NCI-H524 treated with DMSO at 0.1 percent for 48 hours (cell line): ENCODE results near the gene LPAR3.

Source experiments
- DNase-seq: peaks from one replicate; lab custom pipeline; 2025; lab: John Stamatoyannopoulos, UW

Gene LPAR3

DNA sequence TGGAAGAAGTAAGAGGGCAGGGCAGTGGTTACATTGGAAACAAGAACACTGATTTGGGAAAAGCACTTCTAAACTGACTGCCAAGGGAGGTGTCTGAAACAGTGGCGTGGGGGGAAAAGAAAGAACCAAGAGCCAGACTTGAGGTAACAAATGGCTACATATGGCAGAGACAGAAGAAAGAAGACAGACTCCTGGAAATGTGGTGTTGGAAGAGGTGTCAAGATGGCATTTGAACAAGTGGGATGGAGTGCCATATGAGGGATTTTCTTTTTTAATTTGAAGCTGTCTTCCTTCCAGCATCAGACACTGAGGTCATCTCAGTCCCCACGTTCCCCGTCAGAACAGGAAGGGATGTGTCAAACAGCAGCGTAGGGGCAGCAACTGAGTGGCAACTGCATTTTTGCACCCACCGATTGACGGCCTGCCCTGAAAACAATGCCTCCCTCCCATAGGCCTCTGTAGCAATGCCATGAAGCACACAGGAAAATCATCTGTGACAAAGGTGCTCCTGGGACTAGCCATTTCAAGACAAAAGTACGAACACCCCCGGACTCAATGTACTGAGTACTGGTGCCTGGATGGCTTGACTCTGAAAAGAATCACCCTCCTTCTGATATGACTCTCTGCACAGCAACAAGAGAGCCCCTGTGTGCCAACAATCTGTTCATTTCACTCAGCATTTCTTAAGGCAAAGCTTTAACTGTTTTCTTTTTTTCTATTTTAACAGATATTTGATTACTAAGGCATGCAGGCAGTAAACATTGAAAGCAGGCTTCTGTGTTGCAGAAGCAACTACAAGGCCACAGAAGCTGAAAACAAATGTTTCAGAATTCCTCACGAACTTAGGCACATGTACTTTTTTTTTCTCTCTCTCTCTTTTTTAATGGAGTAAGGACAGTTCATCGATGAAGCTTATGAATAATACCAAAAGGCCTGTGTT lies 37.0 kb downstream of the LPAR3 start:
- DNase-seq = no peak

DNA sequence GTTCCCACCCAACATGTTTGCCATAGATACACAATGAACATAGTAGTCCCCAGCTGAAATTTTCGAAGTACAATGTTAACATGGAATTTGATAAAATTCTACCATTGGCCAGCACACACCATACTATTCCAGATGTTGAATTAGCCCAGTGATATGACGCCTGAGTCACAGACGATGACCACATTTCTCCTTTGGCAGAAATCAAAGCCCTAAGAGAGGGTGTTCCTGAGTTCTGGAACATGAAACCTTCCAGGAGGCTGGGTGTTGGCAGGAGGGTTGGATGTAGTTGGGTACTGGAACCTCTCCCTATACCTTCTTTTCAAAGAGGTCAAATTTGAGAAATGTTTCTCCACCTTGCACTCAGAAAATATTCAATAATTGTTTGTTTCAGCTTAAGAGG lies 37.8 kb downstream of the LPAR3 start:
- no peak for DNase-seq

DNA sequence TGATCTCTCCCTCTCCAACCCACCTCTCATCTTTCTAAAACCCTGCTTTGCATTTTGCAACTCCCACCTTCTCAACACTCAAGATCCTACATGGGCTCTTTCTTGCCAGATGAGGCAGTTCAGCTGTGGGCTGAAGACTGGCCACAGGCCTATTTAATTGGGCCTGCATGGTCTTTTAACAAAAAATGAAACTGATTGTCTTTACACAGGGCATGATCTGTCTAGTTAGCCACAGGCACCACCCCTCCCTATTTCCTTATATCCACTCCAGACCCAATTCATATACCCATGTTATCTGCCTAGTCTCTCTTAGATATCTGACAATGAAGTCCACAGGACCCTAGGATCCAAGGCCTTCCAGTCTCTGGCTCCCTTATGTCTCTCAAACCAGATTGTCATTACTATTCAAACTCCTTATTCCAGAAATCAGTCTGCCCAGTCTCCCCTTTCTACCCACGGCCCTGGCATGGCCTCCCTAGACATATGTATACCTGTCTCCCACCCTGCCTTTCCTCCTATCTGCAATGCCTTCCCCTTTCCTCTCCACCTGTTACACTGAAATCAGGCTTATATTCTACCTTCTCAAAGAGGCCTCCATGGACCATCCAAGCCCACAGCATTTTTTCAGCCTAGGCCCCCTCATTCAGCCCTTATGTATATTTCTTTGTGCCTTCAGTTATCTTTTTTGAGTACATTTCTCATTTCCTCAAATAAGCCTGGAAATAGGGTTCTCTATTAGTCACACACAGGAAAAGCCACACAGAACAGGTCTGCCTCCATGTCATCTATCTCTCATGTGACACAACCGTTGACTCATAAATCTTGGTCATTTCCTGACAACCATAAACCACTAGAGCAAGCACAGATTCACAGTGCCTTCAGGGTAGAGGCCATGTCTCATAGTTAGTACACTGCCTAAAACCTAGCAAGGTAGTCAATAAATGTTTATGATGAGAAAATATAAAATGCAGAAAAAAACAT lies 39.0 kb downstream of the LPAR3 start:
- DNase-seq = no peak

DNA sequence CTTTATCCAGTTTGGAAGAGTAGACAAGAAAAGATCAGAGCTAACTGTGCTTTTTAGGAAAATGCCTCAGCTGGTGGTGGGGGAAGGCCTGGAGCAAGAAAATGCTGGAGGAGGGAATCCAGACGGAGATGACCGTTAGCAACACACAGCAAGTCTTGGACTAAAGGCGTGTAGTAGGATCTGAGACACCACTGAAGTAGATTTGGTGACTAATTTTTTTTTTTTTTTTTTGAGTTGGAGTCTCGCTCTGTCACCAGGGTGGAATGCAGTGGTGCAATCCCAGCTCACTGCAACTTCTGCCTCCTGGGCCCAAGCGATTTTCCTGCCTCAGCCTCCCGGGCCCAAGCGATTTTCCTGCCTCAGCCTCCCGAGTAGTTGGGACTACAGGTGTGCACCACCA lies 41.2 kb downstream of the LPAR3 start:
- no peak for DNase-seq

DNA sequence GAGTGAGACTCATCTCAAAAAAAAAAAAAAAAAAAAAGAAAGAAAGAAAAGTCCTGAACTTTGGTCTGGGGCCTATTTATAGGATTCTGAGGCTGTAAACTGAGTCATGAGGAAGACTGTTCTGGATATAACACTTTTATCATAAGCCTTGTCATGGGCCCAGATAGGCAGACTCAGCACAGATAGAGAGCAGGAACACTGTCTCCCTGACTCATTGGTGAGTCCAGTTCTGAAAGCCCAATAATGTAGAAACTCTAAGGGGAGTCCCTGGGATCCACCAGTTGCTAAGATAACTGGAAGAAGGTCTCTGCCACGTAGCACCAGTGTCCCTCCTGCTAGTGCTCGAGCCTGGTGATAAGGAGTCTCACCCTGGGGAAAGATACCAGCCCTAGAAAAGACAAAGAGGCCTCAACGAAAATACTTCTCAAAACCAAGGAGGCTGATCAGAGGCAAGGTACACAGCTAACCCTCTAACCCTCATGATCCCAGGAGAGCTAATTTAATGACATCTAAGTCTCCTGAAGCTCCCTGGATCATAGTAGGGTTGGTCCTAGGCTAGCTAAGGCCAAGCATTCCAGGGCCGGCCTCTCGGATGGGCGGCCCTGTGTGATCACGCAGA lies 43.5 kb downstream of the LPAR3 start:
- DNase-seq = no peak

DNA sequence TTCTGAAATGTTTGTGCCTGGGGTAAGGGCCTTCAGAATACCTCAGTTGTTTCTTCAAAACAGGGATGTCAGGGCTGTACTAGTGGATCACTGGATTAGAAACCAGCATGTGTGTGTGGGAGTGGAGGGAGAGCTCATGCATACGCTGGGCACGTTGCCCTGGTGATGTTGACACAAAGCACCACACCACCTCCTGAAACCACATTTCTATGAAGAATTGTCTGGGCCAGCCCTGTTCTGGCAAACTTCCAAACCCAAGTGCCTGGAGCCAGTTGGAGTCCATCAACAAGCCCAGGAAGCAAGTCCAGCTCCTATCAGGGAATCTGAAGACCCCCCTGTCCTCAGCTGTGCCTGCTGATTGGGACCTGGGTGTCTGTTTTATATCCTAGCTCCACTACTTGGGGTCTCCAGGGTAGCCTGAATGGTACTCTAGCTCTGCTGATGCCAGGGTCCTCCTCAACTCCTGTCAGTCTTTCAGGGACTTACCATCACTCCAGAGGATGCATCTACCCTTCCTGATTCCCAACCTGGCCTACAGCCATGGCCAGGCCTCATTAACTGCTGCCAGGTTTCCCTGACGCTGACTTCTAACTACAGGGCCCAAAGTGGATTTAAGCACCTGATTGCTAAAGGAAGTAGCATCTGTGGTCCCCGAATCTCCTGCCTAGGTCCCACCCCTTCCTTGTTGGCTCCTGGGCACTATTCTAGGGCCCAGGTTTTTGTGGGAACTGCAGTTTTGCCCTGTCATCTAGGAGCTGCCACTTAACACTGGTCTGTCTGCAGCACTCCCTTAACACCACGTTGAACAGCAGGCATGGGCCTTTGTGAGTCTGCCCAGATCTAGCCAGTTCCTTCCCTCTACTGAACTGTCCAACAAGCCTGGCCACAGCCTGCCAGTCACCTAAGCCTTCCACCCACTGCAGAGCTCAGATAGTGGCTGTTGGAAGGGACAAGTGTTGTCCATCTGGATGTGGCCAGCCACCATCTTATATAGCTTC lies 45.5 kb downstream of the LPAR3 start:
- no peak for DNase-seq

DNA sequence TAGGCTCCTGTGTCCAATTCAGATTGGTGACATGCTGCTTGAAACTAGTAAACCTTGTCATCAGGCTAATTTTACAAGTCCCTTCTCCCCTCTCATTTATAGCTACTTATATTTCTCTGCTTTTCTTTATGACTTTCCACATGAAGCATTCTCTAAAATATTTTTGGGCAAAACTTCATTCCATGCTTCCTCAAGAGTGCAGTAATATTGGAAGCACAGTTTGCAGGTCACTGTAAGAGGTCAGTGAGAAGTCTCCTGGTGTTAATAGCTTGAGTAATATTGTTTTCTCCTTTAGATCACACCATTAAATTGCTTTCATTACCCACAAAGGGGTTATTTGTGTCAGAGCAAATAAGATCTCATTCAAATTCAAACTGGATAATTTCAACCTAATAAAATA lies 46.6 kb downstream of the LPAR3 start:
- no peak for DNase-seq

DNA sequence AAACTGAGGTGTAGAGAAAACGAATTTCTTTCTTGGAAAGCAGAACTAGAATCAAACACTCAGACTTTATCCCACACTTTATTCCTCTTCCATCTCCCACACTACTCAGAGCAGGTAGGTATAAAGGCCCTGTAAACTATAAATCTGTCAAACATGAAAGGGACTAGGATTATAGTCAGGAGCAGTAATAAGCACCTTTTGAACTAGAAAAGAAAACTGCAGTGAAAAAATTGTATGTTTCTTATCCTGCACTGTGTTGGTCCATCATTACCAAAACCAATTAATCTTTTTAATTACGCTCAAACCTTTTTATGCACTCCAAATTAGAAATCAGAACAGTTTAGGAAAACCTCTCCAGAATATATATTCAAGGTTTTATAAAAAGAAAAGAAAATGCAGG lies 47.6 kb downstream of the LPAR3 start:
- no peak for DNase-seq

DNA sequence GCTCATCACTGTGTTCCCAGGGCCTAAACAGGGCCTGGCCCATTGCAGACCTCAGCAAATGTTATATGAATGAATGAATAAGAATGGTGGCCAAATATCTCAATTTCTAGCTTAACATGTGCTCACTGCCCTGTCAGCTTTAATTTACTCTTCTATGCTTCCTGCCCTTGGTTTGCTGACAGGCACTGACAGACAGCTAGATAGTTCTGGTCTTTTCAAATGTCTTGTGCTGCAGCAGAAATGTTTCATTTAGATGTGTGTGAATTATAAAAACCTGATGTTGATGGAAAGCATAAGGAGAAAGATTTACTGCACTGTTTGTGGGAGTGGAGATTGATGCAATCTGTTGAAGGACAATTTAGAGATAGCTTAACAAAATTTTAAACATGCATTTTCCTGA lies 48.9 kb downstream of the LPAR3 start:
- no peak for DNase-seq

DNA sequence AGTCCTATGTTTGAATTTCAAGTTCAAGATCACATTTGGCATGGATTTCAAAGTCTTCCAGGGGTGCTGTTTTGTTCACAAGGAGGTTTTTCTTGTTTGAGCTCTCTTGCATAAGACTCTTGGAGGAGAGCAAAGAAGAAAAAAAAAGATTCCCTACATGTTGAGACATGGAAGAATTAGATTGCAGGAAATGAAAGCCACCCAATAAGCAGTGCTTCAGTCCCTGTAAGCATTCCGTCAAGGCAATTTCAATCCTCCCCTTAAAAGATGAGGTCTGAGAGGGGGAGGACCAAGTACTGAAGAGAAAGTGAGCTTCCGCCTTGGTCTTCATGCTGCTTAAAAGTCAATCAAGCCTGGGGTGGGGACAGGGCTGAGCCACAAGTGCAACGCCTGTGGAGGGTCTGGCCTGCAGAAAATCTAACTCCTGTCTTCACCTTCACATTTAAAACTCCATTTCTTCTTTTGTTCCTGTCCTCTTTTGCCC lies 50.2 kb downstream of the LPAR3 start:
- DNase-seq = no peak

DNA sequence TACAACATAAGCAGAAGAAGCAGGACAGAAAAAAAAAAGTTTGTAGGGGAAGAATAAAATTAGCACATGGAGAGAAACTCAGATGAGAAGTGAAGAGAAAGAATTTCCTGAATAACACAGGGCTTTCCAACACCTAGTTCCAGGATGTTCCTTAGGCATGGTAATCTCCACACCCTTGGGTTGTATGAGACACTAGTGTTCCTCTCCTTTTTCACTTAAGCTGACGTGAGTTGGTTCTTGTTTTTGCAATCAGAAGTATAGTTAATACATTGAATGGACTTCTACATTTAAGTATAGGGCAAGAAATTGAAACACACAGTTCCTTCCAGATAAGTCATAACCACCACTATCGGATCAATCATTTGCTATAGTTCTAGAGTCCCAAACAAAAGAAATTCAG lies 51.0 kb downstream of the LPAR3 start:
- DNase-seq = no peak

DNA sequence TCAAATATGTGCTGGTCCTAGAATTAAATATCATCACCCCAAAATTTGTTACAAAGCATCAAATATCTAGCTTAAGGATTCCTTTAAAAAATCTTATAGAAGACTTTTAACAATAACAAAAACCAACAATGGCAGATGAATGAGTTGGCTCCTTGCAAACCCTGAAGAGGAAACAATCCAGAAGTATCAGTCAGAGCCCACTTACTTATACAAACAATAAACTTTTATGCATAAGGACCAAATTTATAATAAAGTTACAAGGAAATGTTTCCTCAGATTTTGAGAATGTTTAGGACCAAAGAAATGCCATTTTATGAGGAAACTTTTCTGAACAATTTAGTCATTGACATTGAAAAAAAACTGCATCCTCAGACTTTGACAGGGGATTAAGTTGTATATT lies 52.7 kb downstream of the LPAR3 start:
- DNase-seq = no peak

DNA sequence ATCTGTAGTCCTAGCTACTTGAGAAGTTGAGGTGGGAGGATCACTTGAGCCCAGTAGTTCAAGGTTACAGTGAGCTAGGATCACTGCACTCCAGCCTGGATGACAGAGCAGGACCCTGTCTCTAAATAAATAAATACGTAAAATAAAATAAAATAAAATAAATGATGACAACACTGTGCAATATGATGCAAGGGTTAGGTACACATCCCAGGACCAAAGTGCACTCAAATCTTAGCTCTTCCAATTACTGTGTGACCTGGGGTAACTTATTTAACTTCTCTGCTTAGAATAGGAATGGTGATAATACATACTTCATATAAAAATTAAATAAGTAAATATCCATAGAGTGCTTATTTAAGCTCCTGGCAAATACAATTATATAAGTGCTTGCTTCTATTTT lies 53.5 kb downstream of the LPAR3 start:
- no peak for DNase-seq

DNA sequence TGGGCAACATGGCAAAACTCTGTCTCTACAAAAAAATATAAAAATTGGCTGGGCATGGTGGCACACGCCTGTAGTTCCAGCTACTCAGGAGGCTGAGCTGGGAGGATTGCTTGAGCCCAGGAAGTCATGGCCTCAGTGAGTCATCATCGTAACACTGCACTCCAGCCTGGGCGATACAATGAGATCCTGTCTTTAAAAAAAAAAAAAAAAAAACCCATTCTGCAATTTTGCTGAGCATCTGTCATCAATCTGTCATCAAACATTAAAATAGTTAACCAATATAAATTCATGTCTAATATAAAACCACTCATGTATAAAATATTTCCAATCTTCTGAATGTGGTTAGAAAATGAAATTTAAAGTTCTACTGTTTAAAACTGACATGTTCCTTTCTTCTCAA lies 56.9 kb downstream of the LPAR3 start:
- DNase-seq = no peak

DNA sequence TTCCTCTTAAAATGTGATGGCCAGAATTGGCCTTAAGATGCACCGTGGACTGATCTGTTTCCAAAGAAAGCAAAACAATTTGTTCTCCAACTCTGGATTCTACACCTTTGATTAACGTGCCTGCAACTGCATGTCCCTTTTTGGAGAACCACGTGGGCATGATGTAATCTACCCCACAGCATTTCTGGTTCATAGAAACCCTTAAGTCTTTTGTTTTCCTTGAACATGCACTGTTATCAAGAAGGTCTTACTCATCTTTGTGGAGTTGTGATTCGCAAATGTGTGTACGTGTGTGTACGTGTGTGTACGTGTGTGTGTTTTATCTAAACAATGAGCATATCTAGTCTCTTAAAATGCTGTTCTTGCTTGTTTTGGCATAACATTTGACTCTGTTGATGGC lies 57.8 kb downstream of the LPAR3 start:
- no peak for DNase-seq

DNA sequence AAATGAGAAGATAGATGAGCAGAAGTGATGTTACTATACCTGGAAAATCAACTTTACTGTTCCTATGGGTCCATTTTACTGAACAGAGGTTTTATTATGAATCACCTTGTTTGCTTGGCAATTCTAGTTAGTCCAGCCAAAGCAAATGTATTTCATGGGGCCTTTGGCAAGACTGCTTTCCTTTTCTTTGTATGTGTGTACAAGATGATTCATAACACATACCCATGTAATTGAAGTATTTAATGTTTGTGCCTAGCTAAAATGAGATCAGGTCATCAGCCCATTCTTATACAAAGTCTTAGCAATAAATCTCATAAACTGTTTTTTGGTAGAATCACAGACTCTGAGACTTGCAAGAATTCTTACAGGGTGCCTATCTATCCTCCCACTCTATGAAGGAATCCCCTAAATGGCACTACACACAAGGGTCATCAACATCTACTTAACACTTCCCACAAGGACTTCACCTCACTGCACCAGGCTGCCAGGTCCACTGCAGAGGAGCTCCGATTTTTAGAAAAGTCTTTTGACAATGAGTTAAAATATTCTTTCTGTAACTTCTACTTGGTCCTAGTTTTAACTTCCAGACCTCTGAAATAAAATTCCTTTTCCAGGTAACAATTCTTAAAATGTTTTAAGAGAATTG lies 58.5 kb downstream of the LPAR3 start:
- no peak for DNase-seq

DNA sequence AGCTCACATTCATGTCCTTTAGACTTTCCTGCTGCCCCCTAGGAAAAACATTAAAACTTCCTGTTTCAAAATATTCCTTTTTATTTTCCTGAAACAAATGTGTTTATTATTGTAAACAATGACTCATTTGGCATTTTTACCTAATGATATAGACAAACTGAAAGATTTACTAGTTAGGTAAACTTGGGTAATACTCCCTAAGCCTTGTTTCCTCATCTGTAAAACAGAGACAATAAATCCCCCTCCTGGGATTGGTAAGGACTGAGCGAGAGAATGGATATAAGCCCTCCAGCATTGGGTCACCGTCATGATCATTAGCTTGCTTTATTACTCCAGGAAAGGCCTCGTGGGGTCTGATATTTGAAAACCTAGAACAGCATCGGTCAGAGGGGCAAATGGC lies 59.8 kb downstream of the LPAR3 start:
- no peak for DNase-seq

DNA sequence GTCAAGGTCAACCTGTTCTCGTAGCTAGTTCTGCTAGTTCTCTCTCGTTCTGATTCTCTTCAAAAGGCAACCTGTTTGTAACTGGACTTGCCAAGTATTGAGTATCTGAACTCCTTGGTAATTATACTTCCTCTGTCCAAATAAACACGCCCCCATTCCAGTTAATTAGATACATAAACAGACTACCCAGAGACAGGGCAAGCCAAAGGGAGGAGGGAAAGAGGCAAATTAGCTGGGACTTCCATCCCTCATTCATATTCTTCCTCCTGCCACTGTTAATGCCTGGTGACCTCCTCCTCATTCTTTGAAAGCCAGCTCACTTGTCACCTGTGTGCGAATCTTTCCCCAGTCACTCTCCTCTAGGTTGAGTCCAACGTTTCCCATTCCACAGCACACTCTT lies 62.9 kb downstream of the LPAR3 start:
- DNase-seq = no peak

DNA sequence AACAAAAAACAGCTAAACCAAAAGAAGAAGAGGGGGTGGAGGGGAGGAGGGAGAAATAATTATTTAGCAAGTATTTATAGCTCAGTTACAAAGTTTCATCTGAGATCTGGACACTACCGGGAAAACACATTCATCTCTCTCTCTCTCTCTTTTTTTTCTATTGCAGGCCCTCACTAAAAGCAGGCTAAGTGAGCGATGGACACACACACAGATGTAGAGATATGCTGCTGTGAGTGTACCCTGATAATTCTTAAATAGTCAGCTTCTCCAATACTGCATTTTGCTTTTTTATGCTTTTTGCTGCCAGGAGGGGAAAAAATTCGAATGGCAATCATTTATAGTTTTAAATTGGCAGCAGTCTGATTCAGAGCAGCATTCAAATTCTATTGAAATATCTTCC lies 65.0 kb downstream of the LPAR3 start:
- no peak for DNase-seq

DNA sequence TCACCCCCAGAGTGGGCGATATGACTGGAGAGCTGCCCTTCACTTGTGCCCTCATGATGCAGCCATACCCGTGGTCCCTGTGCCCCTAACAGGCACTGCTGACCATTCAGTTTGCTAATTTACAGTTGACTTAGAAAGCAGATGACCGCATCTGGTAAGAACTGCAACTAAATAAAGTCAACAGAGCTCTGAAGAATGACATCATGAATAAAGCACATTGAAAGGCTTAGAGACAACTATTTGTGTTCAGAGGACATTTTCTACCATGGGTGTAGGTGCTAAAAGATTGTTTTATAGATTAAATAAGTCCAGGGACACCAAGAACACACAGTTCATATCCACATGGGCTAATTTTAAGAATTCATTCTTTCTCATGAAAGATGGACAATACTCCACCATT lies 65.5 kb downstream of the LPAR3 start:
- no peak for DNase-seq

DNA sequence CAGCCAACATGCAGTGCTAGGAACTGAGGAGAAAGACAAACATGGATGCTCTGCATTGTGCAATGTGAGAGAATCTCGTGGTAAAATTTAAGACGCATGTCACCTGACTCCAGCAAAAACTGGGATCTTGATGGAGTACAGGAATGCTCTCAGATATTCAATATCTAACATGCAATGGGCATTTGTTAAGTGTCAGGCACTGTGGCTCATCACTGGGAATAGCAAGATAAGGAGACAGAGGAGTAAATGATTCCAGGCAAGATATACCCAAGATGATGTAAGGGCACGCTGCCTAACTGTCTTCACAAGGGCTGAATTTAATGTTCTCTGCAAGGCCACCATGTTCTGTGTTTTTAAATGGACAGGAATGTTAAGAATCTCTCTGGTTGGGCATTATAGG lies 67.8 kb downstream of the LPAR3 start:
- no peak for DNase-seq
